Mesendoderm (in vitro differentiated cells): Measurements from ENCODE around the gene NXNL2.
A peak's percentile ranks its signal among the peaks of the same experiment; 100 is the strongest.

Experiments used
- DNase-seq: peaks from one replicate; pipeline ENCODE4 v3.0.0; 2013
- H2AK5ac ChIP-seq: 2 replicates; pipeline ENCODE4 v1.6.1; 2013; ENCODE audit warnings: low read length, inconsistent platforms
- H2BK120ac ChIP-seq: 2 replicates; pipeline ENCODE4 v1.6.1; 2013; ENCODE audit warnings: low read depth, mild to moderate bottlenecking, low read length, moderate library complexity, mixed read lengths
- H2BK15ac ChIP-seq: replicated peaks from 2 replicates; pipeline ENCODE4 v1.6.1; 2013; ENCODE audit warnings: low read depth, mild to moderate bottlenecking, moderate library complexity
- H2BK5ac ChIP-seq: 2 replicates; pipeline ENCODE4 v1.6.1; 2013; ENCODE audit warnings: low read length, inconsistent platforms
- H3K18ac ChIP-seq: 2 replicates; pipeline ENCODE4 v1.6.1; 2013; ENCODE audit warnings: mild to moderate bottlenecking, low read length, mixed read lengths
- H3K23ac ChIP-seq: one replicate; pipeline ENCODE4 v1.6.1; 2013; ENCODE audit warnings: low read length
- H3K27ac ChIP-seq: 2 replicates; pipeline ENCODE4 v1.5.1; 2013; ENCODE audit warnings: low read depth, mild to moderate bottlenecking, inconsistent platforms, low read length, moderate library complexity
- H3K27me3 ChIP-seq: 2 replicates; pipeline ENCODE4 v1.6.1; 2013; ENCODE audit warnings: low read length, control low read depth, mild to moderate bottlenecking, inconsistent platforms; ENCODE audit not compliant: insufficient read depth, poor library complexity
- H3K36me3 ChIP-seq: 2 replicates; pipeline ENCODE4 v1.6.1; 2013; ENCODE audit warnings: low read length, inconsistent platforms; ENCODE audit not compliant: control insufficient read depth, insufficient read depth
- H3K4ac ChIP-seq: one replicate; pipeline ENCODE4 v1.6.1; 2013; ENCODE audit warnings: low read depth, mild to moderate bottlenecking, low read length, moderate library complexity
- H3K4me1 ChIP-seq: 2 replicates; pipeline ENCODE4 v1.6.1; 2013; ENCODE audit warnings: low read depth, low read length, inconsistent platforms; ENCODE audit not compliant: control insufficient read depth
- H3K4me2 ChIP-seq: 2 replicates; pipeline ENCODE4 v1.6.1; 2013; ENCODE audit warnings: low read length
- H3K4me3 ChIP-seq: 2 replicates; pipeline ENCODE4 v1.5.1; 2013; ENCODE audit warnings: mild to moderate bottlenecking, low read length
- H3K56ac ChIP-seq: one replicate; pipeline ENCODE4 v1.6.1; 2013; ENCODE audit warnings: low read length
- H3K79me1 ChIP-seq: 2 replicates; pipeline ENCODE4 v1.6.1; 2013; ENCODE audit warnings: low read length, inconsistent platforms
- H3K79me2 ChIP-seq: 2 replicates; pipeline ENCODE4 v1.6.1; 2013; ENCODE audit warnings: mild to moderate bottlenecking, low read length; ENCODE audit not compliant: control insufficient read depth, insufficient read depth
- H3K9ac ChIP-seq: 2 replicates; pipeline ENCODE4 v1.6.1; 2013; ENCODE audit warnings: low read length, inconsistent platforms
- H4K5ac ChIP-seq: one replicate; pipeline ENCODE4 v1.6.1; 2013; ENCODE audit warnings: low read length
- H4K8ac ChIP-seq: one replicate; pipeline ENCODE4 v1.6.1; 2013; ENCODE audit warnings: low read depth, mild to moderate bottlenecking, control low read depth, low read length, moderate library complexity
- WGBS: extraction: QIAGEN DNeasy Blood & Tissue Kit; methylation state at CpG from one replicate; pipeline ENCODE4 v1.1.7; 2013; ENCODE audit warnings: low lambda C conversion rate, missing lambda C conversion rate; ENCODE audit not compliant: insufficient coverage; ENCODE audit errors: extremely low coverage; 5-methylcytosine and 5-hydroxymethylcytosine counted together

NXNL2 gene

DNA sequence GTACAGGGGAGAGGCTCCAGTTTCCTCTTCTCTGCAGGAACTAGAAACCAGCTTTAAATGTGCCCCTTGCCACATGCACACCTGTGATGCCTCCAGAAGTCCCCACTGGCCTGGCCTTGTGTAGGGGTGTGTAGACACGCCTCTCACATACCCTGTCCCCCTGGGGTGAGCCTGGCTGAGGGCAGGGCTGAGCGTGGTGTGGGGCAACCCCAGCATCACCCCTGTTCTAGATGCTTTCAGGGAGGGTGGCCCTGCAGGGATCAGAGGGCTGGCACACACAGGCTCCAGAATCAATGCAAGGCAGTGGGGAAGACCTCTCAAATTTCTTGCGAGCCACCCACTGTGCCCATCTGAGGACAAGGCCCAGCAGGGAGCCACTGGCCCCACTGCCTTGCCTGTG, 54.7 kb downstream of the NXNL2 start:
- no peaks in the 10 kb centered on the region for H3K36me3 ChIP-seq
- H3K4me1 ChIP-seq, result no peaks in the 10 kb centered on the region
- no peak overlapping the region for H3K4me2 ChIP-seq
- H2BK15ac ChIP-seq, result no peak overlapping the region
- no peak overlapping the region for H3K9ac ChIP-seq
- no peak overlapping the region for H3K56ac ChIP-seq
- H3K18ac ChIP-seq, result no peak overlapping the region
- H3K27me3 ChIP-seq, result no peaks in the 10 kb centered on the region
- H3K23ac ChIP-seq, result no peak overlapping the region
- H3K4me3 ChIP-seq, result no peak overlapping the region
- DNase-seq, result no peak
- H4K8ac ChIP-seq, result no peak overlapping the region
- H3K27ac ChIP-seq, result no peak overlapping the region
- no peaks in the 10 kb centered on the region for H3K79me1 ChIP-seq
- WGBS, result no CpG with 5 or more reads among the region's 3 CpGs
- H4K5ac ChIP-seq, result no peak overlapping the region
- H3K79me2 ChIP-seq, result no peaks in the 10 kb centered on the region
- no peak overlapping the region for H2BK5ac ChIP-seq
- H2BK120ac ChIP-seq, result no peak overlapping the region
- no peak overlapping the region for H2AK5ac ChIP-seq
- no peak overlapping the region for H3K4ac ChIP-seq

DNA sequence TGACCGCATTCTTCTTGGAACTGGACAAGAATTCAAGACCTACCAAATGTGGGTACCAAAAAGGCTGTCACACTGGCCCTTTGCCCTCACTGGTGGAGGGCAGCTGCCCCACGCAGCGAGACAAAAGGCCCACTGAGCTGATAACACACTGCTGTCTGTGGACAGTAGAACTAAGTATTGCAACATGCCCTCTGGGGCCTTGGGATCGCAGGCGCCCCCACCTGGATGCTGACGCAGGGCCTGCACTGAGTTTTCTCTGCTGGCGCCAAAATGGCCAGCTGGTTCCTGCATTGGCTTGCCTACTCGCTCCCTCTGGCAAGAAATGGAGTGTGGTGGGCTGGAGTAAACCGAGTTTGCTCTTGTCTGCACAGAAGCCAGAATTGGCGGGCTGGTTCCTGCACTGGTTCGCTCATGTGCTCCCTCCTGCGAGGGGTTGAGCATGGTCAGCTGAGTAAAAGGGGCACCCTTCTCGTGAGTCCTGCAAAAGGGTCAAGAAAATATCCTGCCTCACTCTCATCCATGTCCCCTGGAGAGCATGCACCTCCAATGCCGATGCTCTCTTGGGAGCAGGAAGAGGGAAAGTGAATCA, 55.7 kb downstream of the NXNL2 start:
- Histone ChIP-seq H3K27ac (no peak overlapping the region), H3K4me3 (no peak overlapping the region), H3K4ac (no peak overlapping the region), H3K79me1 (no peaks in the 10 kb centered on the region), H3K9ac (no peak overlapping the region), H2BK5ac (no peak overlapping the region), H3K36me3 (no peaks in the 10 kb centered on the region), H4K5ac (no peak overlapping the region), H3K79me2 (no peaks in the 10 kb centered on the region), H3K56ac (peak overlapping the region; percentile 51), H3K23ac (no peak overlapping the region), H3K4me1 (no peaks in the 10 kb centered on the region), H3K18ac (no peak overlapping the region), H2AK5ac (no peak overlapping the region), H2BK120ac (no peak overlapping the region), H3K27me3 (no peaks in the 10 kb centered on the region), H3K4me2 (no peak overlapping the region), H4K8ac (no peak overlapping the region), H2BK15ac (no peak overlapping the region)
- no CpG with 5 or more reads among the region's 14 CpGs for WGBS
- peak; percentile 52 for DNase-seq

DNA sequence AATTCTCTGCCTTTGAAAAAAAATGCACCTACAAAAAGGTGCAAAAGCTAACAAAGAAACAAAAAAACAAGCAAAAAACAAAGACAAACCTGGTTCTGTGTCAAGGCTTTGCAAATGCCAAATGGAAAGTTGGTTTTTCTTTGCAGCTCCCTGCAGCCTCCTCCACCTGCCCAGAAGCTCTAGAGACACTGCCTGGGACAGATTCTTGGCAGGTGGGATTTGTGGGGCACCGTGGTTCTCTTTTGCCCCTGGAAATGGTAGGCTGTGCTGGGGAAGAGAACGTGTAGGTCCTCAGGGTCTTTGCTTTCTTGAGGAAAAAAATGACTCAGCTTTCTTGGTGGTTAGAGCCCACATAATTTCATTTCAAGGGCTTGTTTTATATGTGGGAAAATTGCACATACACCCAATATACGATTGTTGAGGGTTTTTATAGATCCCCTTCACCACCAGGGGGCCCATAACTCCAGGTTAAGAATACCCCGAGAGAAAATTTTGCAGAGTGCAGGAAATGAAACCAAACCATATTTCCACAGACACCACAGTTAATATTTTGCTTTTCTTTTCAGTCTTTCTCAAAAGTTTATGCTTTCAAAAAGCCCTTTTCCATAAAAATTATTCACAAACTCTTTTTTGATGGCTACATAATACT, 58.7 kb downstream of the NXNL2 start:
- no CpG with 5 or more reads among the region's 4 CpGs for WGBS
- Histone ChIP-seq H3K4me2 (no peak overlapping the region), H3K18ac (no peak overlapping the region), H3K27me3 (no peaks in the 10 kb centered on the region), H2BK120ac (no peak overlapping the region), H3K36me3 (no peaks in the 10 kb centered on the region), H3K79me1 (no peaks in the 10 kb centered on the region), H3K79me2 (no peaks in the 10 kb centered on the region), H3K4me1 (no peaks in the 10 kb centered on the region), H3K23ac (no peak overlapping the region), H4K5ac (no peak overlapping the region), H4K8ac (no peak overlapping the region), H2BK15ac (no peak overlapping the region), H3K4ac (no peak overlapping the region), H3K27ac (no peak overlapping the region), H3K4me3 (no peak overlapping the region), H2AK5ac (no peak overlapping the region), H3K56ac (no peak overlapping the region), H3K9ac (no peak overlapping the region), H2BK5ac (no peak overlapping the region)
- peak; percentile 22 for DNase-seq
